ENCODE results near the gene STEAP1B.
"Not testable (repeated sequence)": the region's sequence is repeated elsewhere in the genome, so short reads cannot be mapped to it uniquely, and the experiment has no call there.

Gene STEAP1B

DNA sequence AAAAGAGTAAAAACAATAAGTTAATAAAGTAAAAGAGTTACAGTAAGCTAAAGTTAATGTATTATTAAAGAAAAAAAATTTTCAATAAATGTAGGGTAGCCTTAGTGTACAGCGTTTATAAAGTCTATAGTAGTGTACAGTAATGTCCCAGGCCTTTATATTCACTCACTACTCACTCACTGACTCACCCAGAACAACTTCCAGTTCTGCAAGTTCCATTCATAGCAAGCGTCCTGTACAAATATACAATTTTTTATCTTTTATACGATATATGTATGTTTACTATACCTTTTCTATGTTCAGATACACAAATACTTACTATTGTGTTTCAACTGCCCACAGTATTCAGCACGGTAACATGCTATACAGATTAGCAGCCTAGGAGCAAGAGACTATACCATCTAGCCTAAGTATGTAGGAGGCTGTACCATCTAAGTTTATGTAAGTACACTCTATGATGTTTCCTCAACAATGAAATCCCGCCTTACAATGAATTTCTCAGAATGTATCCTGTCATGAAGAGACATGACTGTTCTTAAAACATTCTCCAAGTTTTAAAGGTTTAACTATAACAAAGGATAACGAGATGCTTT lies 3.6 kb downstream of the STEAP1B start:
- not testable (repeated sequence) for DNase-seq

DNA sequence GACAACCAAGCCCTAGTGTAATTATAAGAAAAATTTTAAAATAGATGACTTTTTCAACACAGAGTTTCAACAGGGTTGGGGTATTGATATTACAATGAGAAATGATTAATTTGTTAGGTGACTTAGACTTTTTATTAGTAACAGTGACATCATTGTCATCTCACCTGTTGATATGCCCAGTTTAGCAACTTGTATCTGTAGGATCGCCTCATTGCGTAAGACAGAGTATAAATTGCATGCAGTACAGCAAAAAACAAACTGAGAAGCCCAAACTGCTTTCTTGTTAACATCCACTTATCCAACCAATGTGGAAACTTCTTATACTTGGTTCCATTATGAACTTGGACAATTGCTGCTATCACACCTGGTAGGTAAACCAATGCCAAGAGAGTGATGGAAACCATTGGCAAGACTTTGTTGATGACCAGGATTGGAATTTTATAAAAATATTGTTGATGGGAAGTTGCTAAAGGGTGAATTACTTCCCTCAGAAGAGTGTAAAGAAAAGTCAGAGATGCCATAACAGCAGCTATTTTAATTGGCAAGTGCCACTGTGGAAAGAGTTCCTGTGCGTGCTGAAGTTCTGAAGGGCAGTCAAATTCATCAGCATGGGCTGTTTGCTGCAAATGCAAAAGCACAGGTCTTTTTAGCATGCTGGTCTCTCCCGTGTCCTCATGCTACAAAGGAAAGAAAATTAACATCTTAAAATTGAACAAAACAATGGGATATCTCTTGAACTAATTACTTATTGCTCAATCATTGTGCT lies 6.6 kb downstream of the STEAP1B start:
- not testable (repeated sequence) for DNase-seq

DNA sequence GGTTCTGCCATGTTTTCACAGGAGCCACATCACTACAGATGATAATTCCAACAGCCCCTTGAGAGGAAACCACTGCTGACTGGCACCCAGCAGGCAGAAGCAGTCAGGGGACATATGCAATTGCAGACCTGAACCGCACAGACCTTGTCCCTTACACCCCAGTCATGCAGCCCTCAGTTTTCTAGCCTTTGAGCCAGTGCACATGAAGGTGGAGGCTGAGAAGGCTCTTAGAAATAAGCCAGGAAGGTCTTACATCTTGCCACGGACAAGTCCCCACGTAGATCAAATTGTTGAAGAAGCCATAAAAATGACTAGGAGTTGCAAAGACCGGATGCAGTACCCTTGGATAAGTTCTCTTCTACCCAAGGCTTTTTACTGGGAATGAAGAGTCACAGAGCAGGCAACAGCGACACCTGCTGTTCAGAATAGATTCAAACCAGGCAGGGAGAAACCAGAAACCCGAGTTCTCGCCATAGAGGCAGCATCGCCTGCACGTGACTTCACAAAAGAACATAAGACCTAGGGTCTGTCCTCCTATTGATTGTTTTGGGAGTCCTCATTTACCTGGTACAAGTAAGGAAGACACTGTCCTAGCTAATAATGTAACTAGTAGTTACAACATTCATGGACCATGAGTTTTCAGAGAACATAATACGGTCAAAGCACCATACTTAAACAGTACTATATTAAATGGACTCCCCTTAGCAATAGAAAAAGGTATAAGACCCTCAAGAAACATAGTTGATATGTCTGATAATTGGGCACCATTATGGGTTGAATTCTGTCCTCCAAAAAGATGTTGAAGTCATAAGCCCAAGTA lies 11.1 kb downstream of the STEAP1B start:
- peak; percentile 88 for DNase-seq

DNA sequence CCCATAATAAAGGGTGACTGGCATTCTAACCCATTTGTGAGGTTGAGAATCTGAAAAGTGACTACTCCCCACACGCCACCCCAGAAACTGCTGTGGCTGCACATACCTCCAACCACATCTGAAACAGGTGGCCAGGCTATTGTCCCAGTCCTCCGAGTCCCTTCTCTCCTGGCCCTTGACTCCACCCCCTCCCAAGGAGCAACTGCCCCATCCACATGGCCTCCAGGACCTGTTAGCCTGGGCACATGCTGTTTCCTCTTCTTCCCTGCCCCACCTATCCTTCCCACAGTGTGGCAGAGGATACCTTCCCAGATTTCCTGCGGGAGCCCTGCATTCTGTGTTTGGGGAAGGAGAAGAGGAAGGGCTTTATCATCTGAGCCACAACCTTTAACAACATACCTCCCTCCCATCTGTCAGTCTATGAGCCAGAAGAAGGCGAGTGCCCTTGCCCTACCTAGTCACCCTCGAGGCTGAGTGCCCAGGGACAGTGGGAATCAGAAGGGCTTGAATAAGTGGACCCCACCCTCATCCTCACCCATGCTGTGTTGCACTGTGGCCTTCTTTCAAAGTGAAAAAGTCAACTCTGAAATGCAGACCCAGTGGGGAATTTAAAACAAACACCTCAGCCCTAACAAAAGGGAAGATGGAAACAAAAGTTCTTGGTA lies 11.9 kb downstream of the STEAP1B start:
- no peak for DNase-seq

DNA sequence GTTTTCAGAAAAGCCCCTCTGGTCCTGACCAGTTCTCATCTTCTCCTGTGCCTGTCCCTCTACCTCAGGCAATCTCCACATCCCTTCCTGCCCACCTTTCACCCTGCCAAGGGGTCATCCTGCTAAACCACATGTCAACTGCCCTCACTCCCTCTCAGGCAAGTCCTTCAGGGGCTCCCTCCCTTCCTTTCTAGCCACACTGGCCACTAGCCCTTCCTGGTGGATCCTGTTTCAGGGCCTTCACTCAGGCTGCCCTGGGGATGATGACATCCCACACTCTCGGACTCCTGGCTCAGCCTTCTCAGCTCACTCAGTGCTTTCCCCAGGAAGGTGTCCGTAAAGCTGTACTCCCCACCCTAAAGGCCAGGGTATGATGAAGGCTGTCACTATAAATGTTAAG lies 13.4 kb downstream of the STEAP1B start:
- DNase-seq = no peak

DNA sequence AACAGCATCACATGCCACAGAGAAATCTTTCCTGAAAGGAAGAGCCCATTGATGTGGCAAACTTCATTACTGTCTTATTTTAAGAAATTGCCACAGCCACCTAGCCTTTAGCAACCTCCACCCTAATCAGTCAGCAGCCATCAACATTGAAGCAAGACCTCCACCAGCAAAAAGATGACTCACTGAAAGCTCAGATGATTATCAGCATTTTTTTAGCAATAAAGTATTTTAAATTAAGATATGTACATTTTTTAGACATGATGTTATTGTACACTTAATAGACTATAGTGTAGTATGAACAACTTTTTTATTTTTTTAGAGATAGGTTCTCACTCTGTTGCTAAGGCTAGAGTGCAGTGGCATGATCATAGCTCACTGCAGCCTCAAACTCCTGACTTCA lies 14.8 kb downstream of the STEAP1B start:
- no peak for DNase-seq

DNA sequence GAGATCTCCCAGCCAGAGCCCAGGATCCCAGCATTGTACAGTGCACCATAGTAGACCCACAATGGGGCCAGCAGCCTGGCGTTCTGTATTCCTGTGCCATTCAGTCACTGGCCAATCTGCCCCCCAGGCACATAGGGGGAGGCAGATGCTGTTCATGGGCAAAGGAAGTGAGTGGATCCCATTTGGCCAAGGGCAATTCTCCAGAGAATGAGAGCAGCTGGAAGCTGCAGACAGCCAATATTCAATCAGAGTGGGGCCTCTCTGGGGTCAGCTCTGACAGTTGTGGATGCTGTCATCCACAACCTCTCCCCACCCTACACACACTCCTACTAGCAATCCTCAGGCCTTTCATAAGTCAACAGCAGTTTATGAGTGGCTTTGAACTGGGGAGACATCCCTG lies 17.5 kb downstream of the STEAP1B start:
- no peak for DNase-seq

DNA sequence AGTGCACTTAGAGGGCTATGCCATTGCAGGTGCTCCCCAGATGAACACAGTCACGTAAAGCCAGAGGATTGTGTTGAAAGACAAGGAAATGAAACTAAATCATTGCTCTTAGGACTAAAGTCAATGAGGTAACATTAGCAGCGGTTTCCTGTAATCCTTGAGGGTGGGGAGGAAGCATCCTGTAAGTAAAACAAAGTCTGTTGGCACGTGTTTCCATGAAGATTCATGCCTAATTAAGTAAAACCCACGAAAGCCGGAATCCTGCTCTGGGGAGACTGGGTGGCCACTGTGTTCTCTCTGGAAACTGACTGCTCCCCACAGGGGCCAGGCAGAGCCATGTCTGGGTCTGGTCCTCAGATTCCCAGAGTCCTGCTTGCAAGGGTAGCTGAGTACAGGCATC lies 18.3 kb downstream of the STEAP1B start:
- DNase-seq = no peak

DNA sequence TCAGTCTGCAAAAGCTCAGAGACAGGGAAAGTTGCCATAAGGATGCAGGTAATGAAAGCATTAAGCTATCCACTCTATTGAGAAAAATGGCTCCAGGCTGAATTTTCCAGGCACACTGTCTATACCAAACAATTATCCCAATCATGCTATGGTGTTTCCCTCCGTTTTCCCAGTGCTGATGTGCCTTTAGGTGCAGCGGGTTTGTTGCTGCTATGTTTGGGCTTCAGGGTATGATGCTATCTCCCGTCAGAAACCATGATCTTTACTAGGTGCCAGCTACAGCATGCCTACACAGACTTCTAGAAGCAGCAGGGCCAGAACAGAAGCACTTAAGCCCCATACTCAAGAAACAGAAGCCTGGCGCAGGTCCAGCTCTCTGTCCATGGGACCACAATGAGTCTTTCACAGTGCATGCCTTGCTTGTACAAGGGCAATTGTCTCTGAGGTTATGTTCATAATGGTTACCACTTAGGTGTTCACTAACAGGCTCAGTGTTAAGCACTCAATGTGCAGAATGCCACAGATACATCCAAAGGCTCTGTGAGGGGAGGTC lies 19.4 kb downstream of the STEAP1B start:
- DNase-seq = no peak

DNA sequence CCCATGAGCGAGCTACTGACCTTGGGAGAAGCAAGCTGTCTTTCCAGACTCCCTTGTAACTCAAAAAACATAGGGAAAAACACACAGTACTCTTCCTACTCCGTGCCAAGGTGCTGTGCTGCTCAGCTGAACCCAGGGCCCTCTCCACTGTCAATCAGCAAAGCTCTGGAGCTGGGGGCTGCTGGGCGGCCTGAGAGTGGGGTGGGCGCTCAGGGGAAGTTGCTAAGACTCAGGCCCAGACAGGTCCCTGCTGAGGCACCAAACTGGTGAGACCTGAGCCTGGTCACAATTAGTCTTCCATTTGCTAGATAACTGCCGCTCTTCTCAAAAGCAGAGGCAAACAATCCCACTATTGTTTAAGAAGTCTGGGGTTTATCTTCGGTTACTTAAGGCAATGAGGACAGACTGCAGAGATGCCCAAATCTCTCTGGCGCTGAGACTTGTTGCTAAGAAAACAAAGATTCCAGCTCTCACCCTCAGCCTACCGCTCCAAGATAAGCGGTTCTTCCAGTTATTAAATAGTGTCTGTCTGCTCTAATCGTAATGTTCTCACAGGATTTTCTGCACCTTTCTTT lies 22.0 kb downstream of the STEAP1B start:
- DNase-seq = no peak

DNA sequence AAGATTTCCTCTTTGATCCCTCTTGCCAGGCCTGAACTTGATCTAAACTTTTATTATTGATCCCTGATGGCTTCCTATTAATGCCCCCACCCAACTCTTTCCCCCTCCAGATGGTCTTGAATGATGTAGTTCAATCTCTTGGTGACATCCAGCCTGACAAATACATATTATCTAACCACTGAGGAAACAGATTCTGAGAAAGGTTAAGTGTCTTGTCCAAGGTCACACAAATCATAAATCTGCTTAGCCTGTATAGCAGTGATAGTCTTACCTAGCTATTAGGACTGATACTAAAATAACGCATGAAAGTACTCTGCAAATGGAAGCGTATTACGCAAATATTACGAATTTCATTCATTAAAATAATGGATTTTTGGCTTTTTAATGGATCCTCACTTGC lies 22.7 kb downstream of the STEAP1B start:
- DNase-seq = no peak

DNA sequence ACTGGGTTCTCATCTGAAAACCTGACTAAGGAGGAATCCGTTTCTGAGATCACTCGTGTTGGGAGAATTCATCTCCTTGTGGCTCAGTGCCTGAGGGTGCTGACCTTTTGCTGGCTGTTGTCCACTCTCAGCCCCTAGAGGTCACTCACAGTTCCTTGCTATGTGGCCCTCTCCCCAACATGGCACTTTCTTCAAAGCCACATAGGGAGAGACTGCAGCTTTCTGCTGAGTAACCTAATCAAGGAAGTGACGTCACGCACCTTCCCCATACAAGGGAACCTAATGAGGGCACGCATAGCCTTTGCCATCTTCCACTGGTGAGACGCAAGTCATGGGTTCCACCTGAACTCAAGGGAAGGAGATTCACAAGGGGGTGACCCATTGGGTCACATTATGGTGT lies 23.2 kb downstream of the STEAP1B start:
- DNase-seq = no peak

DNA sequence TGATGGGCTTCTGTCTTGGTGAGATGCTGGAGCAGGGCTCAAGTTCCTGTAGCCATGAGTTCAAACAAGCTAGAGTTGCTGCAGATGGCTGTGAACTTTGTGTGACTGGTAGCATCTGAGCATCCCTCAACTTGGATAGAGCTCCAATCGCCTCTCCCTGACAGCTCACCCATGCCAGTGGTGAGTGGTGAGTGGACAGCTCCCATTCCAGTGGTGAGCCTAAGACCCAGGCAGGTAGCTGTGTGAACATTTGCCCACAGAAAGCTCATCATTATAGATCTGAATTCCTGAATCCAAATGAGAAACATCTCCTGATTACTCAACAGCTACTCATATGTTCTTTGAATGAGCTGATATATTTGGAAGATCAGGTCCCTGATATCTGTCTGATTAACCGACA lies 25.3 kb downstream of the STEAP1B start:
- DNase-seq = no peak

DNA sequence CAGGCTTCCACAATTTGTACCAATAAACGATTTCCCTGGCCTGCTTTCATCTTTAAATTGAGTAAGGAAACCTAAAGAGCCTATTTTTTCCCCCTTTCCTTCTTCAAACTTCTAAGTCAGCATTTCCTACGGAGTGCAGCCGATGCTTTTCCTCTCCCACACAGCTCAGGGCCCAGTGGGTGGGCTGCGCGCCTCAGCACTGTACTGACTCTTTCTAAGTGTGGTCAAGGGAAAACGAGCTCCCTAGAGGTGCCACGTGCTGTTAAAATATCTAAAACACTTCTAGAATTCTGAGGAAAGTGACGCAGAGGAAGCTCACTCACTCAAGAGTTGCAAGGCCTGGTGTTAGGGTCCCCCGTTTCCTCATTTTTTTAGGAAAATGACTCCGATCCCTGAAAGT lies 29.0 kb downstream of the STEAP1B start:
- DNase-seq = no peak

DNA sequence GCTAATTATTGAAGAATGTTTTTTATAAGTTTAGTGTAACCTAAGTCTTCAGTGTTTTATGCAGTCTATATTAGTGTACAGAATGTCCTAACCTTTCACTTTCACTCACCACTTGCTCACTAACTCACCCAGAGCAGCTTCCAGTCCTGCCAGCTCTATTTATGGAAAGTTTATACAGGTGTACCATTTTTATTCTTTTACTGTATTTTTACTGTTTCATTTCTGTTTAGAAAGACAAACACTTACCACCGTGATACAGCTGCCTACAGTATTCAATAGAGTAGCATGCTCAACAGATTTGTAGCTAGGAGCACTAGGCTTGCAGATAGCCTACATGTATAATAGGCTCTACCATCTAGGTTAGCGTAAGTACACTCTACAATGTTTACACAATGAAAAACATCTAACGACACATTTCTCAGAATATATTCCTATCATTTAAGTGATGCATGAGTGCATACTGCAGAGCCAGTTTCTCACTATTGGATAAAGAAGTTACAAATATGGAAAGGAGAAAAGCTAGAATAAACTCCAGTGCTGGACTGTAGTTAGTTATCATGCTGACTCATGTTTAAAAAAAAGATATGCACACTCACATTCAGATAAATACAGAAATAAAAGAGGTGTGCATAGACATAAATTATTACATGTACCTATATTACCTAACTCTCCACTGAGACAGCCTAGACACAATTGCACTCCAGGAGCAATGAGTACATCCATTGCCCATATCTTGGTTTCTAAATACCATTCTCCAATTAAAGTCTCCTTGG lies 30.4 kb downstream of the STEAP1B start:
- no peak for DNase-seq

DNA sequence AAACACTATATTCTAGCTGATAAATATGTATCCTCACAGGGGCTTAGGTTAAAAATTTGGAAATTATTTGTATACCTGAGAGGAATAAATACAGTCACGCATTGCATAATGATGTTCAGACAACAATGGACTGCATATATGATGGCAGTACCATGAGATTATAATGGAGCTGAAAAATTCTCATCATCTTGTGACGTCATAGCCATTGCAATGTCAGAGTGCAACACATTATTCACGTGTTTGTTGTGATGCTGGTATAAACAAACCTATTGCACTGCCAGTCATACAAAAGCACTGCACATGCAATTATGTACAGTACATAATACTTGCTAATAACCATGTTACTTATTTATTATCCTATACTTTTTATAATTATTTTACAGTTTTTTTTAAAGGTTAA lies 31.4 kb downstream of the STEAP1B start:
- DNase-seq = no peak

DNA sequence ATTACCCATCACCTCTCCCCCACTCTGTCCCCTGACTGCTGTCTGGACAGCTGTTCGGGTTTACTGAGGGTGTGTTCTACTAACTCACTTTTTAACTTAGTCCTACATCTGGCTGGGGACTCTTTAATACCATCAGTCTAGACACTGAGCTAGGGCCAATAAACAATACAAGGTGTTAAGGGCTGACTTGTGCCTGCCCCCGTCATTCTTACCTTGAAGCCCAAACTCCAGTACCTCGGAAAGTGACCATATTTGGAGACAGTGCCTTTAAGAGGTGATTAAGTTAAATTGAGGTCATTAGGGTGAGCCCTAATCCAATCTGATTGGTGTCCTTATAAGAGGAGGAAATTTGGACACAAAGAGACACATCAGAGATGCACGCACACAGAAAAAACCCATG lies 35.7 kb downstream of the STEAP1B start:
- no peak for DNase-seq

DNA sequence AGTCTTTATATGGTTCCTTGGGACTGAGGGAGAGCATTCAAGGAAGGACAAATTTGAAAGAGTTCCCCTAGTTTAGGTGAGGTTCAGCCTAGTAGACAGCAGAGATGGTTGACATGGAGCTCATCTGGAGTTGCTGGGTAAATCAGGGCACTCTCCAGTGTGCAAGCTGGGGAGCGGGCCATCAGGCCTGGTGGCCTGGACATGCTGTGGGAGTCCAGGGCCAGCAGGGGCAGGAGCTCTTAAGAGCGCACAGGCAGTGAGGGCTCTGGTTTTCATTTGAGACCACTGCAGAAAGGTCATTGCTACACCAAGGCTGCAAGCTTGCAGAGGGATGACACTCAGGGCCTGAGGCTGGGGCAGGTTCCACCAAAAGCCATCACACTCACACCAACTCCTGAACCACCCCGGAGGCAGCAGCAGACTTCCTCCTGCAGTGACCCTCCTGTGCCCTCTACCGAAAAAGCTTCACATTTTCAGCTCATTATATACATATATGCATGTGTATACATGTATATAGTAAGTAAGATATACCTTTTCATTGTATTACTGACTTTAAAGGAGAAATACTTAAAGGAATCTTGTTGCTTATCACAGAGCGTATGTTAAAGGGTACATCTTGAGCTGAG lies 39.5 kb downstream of the STEAP1B start:
- DNase-seq = no peak

DNA sequence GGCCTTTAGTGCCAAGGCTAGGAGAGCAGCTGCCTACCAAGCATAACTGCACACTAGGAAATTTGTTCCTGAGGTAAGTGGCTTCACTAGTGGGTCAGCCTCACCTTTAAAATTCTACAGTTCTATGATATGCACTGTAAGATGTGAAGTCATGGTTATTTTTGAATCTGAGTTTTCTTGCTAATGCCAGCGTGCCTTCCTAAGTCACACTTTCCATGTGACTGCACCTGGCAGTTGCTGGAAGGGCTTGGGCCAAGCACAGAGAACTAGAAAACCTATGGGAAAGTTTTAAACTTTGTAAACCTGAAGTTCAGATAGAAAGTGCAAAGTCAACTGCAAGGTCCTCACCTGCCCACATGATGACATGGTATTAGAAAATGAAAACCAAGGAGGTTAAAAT lies 42.5 kb downstream of the STEAP1B start:
- no peak for DNase-seq

DNA sequence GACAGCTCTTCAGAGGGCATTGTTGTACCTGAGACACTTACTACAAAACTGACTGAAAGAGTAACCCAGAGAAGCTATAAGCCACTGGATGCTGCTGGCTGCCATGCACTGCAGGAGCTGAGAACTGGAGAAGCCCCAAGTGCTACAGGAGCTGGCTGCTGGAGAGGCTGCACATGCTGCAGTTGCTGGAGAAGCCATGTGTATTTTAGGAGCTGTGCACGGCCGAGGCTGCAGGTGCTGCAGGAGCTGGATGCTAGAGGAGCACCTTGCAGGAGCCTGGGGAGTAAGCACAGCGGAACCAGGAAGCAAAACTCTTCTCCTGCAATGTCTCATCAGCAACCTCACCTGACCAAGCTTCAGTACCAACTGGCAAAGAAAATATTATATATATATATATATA lies 45.5 kb downstream of the STEAP1B start:
- no peak for DNase-seq

DNA sequence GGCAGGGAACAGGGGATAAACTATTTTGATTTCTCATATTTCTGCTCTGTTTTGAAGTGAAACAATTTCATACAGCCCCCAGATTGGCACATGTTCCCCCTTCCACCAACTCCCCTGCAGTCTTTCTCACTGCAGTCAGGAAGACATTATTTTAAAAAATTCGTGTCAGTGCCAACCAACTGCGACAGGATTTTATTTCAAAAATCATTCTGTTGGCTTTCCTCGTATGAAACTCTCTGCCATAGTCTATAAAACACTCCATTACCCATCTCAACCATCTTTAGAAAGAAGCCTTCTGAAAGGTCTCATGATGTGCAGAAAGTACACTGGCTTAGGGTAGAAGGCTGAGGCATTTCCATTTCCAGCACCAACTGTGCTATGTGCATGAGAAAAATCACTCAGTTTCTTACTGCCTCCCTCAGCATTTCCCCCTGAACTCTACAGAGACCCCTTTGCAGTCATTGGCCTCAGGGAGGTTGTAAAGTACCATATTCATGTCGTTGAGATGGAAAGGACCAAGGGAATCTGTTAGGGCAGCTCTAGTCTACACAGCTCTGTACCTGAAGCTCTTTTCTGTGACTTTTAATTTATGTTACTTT lies 46.9 kb downstream of the STEAP1B start:
- DNase-seq = no peak
